ENCODE measurements around the gene OR2W1. TPM values are rescaled to one million over a fixed set of nuclear protein-coding genes. Genes with fewer than 3 reads are reported as not detected.

The OR2W1 gene, protein sequence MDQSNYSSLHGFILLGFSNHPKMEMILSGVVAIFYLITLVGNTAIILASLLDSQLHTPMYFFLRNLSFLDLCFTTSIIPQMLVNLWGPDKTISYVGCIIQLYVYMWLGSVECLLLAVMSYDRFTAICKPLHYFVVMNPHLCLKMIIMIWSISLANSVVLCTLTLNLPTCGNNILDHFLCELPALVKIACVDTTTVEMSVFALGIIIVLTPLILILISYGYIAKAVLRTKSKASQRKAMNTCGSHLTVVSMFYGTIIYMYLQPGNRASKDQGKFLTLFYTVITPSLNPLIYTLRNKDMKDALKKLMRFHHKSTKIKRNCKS
- total RNA-seq = not detected

DNA sequence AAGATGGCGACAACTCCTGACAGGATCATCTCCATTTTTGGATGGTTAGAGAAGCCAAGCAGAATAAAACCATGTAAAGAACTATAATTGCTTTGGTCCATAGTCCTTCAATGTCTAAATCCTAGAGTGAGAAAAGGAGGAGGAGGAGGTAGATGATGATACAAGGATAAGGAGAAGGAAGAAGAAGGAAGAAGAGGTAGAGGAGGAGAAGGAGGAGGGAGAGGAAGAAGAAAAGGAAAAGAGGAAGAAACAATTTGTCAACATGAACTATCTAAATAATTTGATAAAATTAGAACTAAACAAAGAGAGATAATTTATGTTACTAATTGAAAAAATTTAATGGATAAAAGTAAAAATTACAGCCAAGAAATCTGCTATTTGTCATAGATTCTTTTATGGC lies at the start of gene OR2W1:
OR2W1 (minus strand) TSS at position 101 of the 400 bp plus-strand sequence; CDS start at position 101, 0 bp downstream.
- no peak for DNase-seq

DNA sequence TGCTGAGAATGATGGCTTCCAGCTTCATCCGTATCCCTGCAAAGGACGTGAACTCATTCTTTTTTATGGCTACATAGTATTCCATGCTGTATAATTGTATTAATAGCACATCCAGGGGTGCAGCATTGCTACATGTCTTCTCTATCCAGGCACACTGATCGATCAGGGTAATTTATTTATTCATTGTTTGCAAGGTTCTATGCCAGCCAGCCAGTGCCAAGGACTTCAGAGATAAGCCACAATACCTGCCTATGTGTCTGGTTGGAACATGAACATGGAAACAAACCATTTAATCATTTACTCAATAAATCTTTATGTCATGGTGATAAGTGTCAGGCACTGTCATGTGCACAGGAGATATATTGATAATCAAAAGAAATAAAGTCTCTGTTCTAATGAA lies 48.0 kb upstream of the OR2W1 start:
- no peak for DNase-seq

DNA sequence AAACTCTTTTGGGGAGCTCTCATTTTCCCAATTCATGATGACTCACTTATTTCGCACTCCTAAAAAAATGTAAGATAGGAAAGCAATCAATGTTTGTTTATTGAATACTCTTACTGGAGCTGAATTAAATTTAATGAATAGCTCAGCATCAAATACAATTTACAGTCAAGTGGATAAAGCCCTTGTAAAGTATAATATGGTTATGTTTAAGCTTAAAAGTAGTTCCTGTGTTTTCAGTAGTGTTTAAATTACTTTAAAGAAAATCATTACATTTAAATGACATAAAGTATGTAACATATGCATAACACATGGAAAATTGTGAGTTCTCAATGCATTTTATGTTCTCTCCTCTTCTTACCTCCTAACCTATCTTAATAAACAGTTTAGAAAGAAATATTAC lies 42.2 kb upstream of the OR2W1 start, which contains the start of gene OR2B3:
OR2B3 (minus strand) TSS at position 101 of the 400 bp plus-strand sequence; CDS start at position 36, 65 bp downstream.
- DNase-seq = no peak

DNA sequence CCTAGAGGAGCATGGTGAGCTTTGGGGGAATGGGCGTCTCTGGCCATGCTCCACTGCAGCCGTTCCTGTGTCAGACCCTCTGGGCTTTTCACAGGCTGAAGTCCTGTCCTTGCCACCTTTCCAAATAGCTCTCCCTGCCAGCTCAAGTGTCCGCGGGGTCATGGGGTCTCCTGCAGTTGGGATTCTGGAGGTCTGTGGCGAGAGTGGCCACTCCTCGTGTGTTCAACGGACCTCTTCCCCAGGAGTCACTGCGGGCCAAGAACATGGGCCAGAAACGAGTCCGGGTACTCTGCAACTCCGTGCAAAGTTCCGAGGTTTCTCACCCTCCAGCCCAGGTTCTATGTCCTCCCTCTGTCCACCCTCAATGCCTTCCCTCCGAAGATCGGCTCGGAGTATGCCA lies 37.5 kb upstream of the OR2W1 start:
- DNase-seq = no peak

DNA sequence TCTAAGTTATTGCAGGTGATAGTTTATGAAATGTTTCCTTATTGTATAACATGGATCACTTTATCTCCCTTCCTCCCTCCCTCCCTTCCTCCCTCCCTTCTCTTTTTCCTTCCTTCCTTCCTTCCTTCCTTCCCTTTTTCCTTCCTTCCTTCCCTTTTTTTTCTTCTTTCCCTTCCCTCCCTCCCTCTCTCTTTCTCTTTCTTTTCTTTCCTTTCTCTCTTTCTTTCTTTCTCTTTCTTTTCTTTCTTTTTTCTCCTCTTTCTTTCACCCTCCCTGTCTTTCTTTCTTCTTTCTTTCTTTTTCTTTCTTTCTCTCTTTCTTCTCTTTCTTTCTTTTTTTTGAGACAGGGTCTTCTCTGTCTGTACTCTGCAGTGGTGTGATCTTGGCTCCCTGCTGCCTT lies 36.3 kb upstream of the OR2W1 start:
- DNase-seq = no peak

DNA sequence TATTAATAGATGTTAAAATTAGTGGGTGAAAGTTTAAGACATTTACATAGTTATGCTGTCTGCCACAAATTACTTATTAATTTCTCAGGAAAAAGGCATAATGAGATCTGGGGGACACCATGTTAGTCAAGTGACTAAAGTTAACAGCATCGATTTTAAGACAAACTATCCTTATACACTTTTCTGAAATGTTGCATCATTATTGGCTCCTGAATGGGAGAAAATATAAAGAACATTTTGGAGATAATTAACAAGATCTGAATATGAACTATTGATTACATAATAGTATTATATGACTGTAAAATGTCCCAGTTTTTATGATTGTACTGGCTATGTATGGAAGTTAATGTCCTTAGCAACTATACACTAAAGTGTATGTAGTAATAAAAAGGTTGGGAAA lies 34.2 kb upstream of the OR2W1 start:
- no peak for DNase-seq

DNA sequence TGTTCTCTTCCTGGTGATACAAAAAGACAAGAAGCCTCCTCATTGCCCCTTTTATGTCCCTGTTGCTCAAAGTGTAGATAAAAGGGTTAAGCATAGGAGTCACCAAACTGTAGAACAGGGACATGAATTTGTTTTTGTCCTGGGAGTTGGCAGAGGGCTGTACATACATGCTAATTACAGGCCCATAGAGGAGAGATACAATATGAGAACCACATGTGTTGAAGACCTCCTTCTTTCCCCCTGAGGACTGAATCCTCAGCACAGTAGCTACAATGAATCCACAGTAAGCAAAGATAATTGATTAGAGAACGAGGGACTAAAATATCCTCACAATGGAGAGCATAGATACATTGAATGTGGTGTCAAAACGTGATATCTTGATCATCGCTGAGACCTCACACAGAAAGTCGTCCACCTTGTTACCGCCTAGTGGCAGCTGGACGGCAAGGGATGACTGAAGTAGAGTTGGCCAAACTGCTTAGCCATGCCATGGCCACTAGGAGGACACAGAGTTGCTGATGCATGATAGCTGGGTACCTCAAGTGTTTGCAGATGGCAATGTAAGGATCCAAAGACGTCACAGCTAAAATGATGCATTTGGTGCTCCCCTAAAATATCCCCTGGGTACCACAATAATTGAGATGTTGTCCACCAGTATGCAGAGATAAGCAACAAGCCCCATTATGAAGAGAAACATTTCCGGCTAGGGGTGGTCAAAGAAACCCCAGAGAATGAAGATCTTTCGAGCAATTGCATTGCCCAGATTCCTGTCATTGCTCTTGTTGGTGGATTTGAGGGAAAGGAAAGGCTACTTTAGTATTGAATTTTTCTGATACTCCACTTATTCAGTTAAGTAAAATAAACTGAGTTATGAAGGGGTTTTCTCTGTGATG lies 27.1 kb upstream of the OR2W1 start:
- no peak for DNase-seq

DNA sequence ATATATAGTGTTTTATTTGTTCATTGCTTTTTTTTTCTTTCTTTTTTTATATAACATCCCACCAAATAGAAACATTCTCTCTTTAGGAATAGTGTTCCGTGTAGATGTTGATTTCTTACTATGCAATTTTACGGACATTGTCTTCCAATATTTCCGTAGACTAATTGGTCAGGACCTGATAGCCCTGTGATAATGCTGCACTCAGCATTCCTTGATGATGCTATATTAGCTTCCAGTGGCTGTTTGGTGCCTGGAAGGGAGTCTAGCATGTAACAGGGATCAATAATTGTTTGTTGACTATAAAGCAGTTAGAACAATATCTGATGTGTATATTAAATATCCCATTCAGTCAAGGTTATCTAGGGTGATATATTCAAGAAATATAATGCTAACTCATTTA lies 6.7 kb upstream of the OR2W1 start:
- DNase-seq = no peak

DNA sequence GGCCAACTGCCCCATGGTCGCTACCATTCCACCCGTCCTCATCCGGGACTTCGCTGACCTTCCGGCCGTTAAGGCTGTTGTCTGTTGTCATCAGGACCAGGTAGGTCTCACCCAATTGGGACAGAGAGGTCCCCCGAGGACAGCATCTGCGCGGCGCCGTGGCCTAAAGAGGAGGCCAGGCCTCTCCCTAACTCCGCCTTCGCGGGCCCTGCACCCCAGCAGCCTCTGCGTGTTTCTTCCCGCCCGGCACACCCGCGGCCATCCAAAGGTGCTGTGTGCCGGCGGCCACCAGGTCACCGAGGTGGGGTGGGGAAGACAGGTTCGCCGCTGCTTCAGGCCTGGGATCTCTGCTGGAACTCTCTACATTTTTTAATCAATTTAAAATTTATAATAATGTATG lies 9.0 kb downstream of the OR2W1 start:
- no peak for DNase-seq

DNA sequence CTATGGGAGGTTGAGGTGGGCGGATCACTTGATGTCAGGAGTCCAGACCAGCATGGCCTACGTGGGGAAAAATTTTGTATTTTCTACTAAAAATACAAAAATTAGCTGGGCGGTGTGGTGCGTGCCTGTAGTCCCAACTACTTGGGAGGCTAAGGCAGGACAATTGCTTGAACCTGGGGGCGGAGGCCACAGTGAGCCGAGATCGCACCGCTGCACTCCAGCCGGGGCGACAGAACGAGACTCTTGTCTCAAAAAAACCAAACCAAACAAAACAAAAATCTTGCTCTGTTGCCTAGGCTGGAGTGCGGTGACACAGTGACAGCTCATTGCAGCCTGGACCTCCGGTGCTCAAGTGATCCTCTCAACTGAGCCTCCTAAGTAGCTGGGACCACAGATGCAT lies 16.2 kb downstream of the OR2W1 start:
- DNase-seq = no peak

DNA sequence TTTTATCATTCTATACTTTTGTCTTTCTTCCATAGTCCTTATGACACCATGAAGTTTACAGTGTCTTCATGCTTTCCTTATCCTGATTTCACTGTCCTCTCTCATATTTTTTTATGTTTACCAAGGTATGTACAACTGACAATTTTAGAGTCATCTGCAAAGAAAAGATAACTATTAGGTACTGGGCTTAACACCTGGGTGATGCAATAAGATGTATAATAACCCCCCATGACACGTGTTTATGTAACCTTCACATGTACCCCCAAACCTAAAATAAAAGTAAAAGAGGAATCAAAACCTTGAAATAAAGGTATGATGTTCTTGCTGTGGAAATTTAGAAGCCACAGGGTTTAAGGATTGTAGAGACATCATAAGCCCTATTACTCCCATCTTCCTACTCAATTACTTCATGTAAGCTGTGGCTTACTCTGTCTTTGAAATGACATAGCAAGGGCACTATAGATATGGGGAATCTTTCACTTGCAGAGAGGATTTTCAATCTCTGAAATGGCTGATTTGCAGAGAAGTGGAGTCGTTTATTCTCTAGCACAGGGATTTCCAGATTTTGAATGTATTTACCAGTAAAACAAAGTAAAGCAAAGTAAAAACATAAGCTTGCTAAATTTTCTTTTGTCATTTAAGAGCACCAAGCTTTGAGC lies 18.9 kb downstream of the OR2W1 start:
- no peak for DNase-seq

DNA sequence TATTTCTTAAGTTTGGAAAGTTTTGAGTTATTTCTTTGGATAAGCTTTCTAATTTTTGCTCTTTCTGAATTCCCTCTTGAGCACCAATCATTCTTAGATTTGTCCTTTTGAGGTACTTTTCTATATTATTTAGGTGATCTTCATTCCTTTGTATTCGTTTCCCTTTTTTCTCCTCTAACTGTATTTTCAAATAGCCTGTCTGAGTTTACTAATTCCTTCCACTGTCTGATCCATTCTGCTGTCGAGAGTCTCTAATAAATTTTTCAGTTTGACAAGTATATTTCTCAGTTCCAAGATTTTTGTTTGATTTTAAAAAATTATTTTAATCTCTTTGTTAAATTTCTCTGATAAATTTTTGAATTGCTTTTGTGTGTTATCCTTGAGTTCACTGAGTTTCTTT lies 23.5 kb downstream of the OR2W1 start:
- no peak for DNase-seq

DNA sequence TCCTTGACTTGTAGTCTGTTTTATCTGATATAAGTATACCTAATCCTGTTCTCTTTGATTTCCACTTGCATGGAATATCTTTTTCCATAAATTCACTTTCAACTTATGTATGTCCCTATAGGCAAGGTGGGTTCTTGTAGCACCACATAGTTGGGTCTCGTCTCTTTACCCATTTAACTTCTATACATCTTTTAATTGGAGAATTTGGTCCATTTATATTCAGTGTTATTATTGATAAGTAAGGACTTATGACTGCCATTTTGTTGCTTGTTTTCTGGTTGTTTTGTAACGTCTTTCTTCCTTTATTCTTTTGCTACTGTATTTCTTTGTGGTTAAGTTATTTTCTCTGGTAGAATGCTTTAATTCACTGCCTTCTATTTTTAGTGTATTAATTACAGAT lies 25.3 kb downstream of the OR2W1 start:
- no peak for DNase-seq

DNA sequence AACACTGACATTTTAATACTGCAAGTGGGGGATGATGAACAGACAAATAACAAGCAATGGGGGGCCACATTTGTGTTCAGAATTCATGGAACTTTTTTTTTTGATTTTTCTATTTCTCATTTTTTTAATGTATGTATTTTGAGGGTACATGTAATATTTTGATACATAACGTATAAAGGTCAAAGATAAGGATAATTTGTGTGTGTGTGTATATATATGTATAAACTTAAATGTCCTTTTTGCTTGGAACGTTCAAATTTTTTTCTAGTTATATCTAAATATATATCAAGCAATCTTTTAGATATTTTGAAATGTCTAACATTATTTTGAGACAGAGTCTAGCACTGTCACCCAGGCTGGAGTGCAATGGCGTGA lies 27.6 kb downstream of the OR2W1 start:
- no peak for DNase-seq

DNA sequence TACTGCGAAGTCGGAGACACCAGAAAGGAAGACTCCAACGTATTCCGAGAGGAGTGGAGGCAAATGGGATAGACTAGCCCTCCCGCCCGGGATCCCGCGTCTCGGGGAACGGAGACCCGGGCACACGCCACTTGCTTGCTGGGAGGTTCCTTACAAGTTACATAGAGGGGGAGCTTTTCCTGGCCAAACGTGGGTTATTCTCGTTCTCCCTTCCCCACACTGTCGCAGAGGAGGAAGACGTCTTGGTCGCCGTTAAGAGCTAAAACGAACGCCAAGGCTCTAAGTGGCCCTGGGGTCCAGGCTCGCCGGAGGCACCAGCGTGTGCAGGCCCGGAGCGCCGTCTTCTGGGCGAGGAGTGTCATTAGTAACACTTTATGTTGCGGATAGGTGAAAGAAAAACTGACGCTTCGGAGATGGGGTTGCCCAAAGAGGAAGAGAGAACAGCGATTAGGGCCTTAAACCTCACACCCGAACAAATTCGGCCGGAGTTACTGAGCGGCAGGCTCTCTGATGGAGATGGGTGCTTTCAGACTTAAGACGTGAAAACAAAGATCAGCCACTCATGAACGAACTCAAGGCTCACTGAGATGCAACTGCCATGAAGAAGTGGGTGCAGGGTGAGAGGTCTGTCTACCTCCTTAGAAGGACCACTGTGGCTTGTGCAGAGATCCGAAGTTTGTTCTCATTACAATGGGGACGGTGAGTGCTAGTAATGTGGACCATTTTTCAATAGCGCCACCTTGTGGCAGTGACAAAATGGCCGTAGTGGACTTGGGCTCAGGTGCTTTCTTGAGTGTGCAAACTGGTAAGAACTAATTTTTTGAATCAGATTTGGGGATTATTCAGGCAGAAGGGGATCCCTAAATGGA lies 28.2 kb downstream of the OR2W1 start:
- DNase-seq = peak; percentile 23

DNA sequence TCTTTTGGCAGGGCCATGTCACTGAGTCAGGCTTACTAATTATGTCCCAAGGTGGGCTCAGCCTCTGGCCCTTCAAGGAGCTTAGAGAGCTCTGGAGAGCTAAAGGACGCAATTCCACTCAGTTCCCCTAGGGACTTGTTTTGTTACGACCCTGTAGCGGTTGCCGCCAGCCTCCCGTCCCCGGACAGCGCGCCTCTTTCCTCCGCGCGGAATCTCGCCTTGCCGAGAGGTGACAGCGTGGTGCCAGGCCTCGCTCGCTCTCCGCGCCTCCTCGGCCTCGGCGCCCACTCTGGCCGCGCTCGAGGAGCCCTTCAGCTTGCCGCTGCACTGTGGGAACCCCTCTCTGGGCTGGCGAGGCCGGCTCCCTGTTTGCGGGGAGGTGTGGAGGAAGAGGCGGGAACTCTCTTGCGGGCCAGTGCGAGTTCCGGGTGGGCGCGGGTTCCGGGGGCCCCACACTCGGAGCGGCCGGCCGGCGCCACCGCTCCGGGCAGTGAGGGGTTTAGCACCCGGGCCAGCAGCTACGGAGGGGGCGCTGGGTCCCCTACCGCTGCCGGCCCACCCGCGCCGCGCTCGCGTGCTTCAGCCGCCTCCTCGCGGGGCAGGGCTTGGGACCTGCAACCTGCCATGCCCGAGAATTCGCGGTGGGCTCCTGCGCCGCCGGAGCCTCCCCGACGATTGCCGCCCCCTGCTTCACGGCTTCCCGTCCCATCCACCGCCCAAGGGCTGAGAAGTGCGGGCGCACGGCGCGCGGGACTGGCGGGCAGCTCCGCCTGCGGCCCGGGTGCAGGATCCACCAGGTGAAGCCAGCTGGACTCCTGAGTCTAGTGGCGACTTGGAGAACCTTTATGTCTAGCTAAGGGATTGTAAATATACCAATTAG lies 30.0 kb downstream of the OR2W1 start:
- DNase-seq = no peak

DNA sequence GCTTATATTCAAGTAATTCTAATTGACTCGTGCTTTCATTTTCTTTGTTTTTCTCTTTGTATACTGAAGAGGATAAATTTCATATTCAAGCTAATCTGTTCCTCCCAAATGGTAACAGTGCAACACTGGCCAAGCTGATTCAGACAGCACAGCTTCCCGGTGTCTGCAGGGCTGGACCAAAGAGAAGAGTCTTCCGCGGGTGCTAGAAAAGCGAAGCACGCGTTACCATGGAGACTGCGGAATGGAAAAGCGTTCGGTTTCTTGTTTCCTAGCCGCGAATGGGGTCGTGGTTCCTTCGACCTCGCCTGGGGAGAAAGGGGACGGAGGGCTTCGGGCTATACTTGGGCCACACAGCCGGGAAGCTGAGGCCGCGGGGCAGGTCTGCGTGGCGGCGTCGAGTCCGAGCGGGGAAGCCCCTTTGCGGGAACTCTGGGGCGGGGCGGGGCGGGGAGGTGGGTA lies 33.7 kb downstream of the OR2W1 start:
- no peak for DNase-seq

DNA sequence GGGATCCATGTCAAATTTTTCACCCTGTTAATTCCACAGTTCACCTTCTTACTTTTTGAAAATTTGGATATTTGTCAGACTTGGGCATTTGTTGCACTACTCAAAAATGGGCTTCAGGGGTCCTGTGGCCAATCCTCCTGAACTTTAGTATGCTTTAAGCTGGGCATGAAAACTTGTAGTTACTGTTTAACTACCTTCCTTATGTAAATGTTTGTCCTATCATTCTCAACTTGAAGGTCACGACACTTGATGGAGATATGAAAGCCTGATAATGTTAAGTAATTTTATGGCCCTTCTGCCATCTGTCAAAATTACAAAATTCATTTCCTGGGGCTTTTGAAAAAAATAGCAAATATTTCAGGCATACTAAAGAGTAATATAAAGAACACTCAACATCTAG lies 35.6 kb downstream of the OR2W1 start:
- DNase-seq = no peak

DNA sequence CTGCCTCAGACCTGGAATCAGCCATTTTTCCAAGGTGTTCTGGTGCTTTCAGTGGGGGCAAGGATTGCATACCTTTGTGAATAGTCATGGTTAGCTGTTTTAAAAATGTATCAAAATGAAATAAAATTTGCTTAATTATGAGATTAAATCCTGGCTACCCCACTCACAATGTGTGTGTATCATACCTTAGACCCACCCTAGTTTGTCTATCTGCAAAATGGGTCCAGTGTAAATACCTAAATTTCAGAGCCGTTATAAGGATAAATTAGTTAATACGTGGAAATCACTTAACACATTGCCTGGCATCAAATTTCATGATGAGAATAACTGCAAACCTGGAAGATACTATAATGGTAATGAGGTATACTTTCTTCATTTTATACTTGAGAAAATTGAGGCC lies 36.9 kb downstream of the OR2W1 start:
- no peak for DNase-seq

DNA sequence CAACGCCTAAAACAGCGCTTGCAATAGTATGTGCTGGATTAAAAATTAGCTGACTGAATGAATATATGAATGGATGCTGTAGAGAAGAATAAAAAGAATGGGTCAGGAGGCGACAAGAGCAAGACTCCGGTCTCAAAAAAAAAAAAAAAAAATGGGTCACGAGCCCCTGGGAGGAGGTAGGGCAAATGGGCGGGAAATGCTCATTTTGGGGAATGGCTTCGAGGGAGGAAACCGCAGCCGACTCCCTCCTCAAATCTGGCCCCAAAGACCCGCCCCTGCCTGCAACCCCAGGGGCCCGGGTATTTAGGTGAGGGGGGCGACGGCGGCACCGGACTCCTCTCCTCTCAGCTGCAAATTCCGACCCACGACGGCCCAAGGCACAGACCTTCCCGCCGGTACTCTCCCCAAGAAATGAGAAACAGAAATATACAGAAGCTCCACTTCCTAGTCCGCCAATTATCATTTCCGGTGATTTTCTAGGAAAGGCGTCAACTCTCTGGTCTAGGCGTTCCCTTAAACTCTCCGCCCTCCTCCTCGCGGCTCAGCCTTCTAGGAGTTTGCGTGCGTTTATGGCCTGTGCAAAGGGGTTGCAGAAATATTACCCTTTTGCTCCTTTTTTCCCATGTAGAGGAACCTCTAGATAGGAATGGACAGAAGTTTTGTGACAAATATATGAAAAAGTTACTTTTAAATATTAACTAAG lies 39.6 kb downstream of the OR2W1 start, which contains the start of gene ZNF311:
ZNF311 (minus strand) TSS at position 133 of the 703 bp plus-strand sequence. CDS start 1,361 bp downstream, outside the sequence.
- DNase-seq = no peak
